ENCODE results near the gene COL25A1. TPM values are rescaled to one million over a fixed set of nuclear protein-coding genes. Genes with fewer than 3 reads are reported as not detected.

Gene COL25A1
- total RNA-seq, 1 experiment from 2014 or later = not detected

DNA sequence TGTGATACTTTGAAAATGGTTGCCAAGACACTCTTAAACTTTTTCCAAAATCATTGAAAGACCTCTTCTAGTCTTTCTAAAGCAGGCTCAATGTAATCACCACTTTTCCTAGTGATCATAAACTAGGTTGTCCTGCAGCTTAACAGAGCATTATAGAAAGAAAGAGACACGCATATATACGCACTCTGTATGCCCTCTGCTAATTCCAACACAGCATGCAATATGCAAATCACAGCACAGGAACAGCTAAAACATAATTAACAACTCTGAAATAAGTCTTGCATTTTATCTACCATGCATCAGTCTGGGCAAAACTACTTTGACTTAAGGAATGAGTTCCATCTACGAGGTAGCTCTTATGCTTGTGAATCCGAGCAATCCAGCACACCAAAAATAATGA lies 94.6 kb downstream of the COL25A1 start:
- peaks cover 65% of the 10 kb centered on the region for H3K27me3 ChIP-seq (ENCODE audit: insufficient read depth, low read length)
- no peaks in the 10 kb centered on the region for H3K9me3 ChIP-seq (ENCODE audit: control insufficient read depth in 1 of 2, insufficient read depth in 1 of 2, low read depth in 1 of 2, low read length in 2 of 2)
- ChIA-PET POLR2A (no interaction called here), RAD21 (ENCODE audit: low non-redundant PET in 1 of 2, low total read pairs in 2 of 2, uncharacterized antibody in 2 of 2, unreplicated experiment in 2 of 2) (no interaction called here), CTCF (no interaction called here)
- no peak overlapping the region for H3K27ac ChIP-seq (ENCODE audit: low read depth, low read length)
- H2AFZ ChIP-seq (ENCODE audit: low read depth, low read length, poor library complexity, severe bottlenecking) = no peak overlapping the region
- no peaks in the 10 kb centered on the region for H4K20me1 ChIP-seq (ENCODE audit: insufficient read depth)
- H3K4me1 ChIP-seq (ENCODE audit: control insufficient read depth in 1 of 2, insufficient read depth in 2 of 2, low read length in 2 of 2) = no peaks in the 10 kb centered on the region
- intact Hi-C loops (cut with micrococcal nuclease) = no loop called here
- no peaks in the 10 kb centered on the region for H3K9me2 ChIP-seq (ENCODE audit: insufficient read depth)
- H3K9ac ChIP-seq (ENCODE audit: low read length) = no peak overlapping the region
- no TSS peak for BruUV-seq (replicated peaks)
- no peaks in the 10 kb centered on the region for H3K79me2 ChIP-seq (ENCODE audit: insufficient read depth, low read length)
- no peak for TF ChIP-seq CEBPB (IDR thresholded peaks at IDR 0.05; ENCODE audit: low read depth)
- TF ChIP-seq POLR2A (IDR thresholded peaks at IDR 0.05; ENCODE audit: borderline replicate concordance, extremely low read depth, insufficient read depth, insufficient read length) = no peak
- TF ChIP-seq, protein P1, sequence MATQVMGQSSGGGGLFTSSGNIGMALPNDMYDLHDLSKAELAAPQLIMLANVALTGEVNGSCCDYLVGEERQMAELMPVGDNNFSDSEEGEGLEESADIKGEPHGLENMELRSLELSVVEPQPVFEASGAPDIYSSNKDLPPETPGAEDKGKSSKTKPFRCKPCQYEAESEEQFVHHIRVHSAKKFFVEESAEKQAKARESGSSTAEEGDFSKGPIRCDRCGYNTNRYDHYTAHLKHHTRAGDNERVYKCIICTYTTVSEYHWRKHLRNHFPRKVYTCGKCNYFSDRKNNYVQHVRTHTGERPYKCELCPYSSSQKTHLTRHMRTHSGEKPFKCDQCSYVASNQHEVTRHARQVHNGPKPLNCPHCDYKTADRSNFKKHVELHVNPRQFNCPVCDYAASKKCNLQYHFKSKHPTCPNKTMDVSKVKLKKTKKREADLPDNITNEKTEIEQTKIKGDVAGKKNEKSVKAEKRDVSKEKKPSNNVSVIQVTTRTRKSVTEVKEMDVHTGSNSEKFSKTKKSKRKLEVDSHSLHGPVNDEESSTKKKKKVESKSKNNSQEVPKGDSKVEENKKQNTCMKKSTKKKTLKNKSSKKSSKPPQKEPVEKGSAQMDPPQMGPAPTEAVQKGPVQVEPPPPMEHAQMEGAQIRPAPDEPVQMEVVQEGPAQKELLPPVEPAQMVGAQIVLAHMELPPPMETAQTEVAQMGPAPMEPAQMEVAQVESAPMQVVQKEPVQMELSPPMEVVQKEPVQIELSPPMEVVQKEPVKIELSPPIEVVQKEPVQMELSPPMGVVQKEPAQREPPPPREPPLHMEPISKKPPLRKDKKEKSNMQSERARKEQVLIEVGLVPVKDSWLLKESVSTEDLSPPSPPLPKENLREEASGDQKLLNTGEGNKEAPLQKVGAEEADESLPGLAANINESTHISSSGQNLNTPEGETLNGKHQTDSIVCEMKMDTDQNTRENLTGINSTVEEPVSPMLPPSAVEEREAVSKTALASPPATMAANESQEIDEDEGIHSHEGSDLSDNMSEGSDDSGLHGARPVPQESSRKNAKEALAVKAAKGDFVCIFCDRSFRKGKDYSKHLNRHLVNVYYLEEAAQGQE (IDR thresholded peaks at IDR 0.05; ENCODE audit: low read depth) = no peak
- TF ChIP-seq CBX3 (IDR thresholded peaks at IDR 0.05; ENCODE audit: low read depth) = no peak
- no peak for TF ChIP-seq RAD21 (IDR thresholded peaks at IDR 0.05; ENCODE audit: low read depth)
- TF ChIP-seq, protein P2, sequence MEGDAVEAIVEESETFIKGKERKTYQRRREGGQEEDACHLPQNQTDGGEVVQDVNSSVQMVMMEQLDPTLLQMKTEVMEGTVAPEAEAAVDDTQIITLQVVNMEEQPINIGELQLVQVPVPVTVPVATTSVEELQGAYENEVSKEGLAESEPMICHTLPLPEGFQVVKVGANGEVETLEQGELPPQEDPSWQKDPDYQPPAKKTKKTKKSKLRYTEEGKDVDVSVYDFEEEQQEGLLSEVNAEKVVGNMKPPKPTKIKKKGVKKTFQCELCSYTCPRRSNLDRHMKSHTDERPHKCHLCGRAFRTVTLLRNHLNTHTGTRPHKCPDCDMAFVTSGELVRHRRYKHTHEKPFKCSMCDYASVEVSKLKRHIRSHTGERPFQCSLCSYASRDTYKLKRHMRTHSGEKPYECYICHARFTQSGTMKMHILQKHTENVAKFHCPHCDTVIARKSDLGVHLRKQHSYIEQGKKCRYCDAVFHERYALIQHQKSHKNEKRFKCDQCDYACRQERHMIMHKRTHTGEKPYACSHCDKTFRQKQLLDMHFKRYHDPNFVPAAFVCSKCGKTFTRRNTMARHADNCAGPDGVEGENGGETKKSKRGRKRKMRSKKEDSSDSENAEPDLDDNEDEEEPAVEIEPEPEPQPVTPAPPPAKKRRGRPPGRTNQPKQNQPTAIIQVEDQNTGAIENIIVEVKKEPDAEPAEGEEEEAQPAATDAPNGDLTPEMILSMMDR (IDR thresholded peaks at IDR 0.05 in 2 of 3, conservative IDR thresholded peaks at IDR 0.05 in 1 of 3; ENCODE audit: borderline replicate concordance in 1 of 3, insufficient read depth in 1 of 3, low read depth in 2 of 3, low read length in 2 of 3) = no peak
- TF ChIP-seq ELF1 (IDR thresholded peaks at IDR 0.05; ENCODE audit: borderline replicate concordance, low read depth) = no peak
- TF ChIP-seq, protein P3, sequence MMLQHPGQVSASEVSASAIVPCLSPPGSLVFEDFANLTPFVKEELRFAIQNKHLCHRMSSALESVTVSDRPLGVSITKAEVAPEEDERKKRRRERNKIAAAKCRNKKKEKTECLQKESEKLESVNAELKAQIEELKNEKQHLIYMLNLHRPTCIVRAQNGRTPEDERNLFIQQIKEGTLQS (IDR thresholded peaks at IDR 0.05) = no peak
- TF ChIP-seq, protein P4, sequence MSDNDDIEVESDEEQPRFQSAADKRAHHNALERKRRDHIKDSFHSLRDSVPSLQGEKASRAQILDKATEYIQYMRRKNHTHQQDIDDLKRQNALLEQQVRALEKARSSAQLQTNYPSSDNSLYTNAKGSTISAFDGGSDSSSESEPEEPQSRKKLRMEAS (IDR thresholded peaks at IDR 0.05) = no peak
- H3K4me3 ChIP-seq (replicated peaks in 1 of 2; ENCODE audit: low read depth in 1 of 2, low read length in 2 of 2) = no peak overlapping the region
- no peak overlapping the region for H3K4me2 ChIP-seq (ENCODE audit: low read length)
- DNase-seq (ENCODE audit: low read depth, low spot score) = no peak
- no peak for ATAC-seq
- H3K36me3 ChIP-seq (ENCODE audit: control insufficient read depth in 1 of 2, insufficient read depth in 2 of 2, low read length in 2 of 2) = no peaks in the 10 kb centered on the region
